AG08395 (cell line): Measurements from ENCODE around the gene TRMT44.

Source experiments
- DNase-seq: peaks from one replicate; pipeline ENCODE4 v3.0.0; 2012; ENCODE audit warnings: mixed read lengths, low spot score

Gene TRMT44

GRCh38 chr4:8434251-8435073 lies 6.1 kb upstream of the TRMT44 start:
- DNase-seq, result no peak

GRCh38 chr4:8435656-8436121 lies 4.9 kb upstream of the TRMT44 start:
- no peak for DNase-seq

GRCh38 chr4:8437281-8437680 lies 3.3 kb upstream of the TRMT44 start:
- no peak for DNase-seq

- DNase-seq, result no peak
Measured at GRCh38 chr4:8438743-8439142, 1.8 kb upstream of the TRMT44 start.

- no peak for DNase-seq
Measured at GRCh38 chr4:8439168-8439567, 1.4 kb upstream of the TRMT44 start.

GRCh38 chr4:8439914-8440491 lies 574 bp upstream of the TRMT44 start:
- no peak for DNase-seq

- DNase-seq, result no peak
Measured at GRCh38 chr4:8441499-8442091, 1.0 kb downstream of the TRMT44 start.

- DNase-seq, result no peak
Measured at GRCh38 chr4:8442596-8443358, 2.2 kb downstream of the TRMT44 start.

- no peak for DNase-seq
Measured at GRCh38 chr4:8443801-8444200, 3.2 kb downstream of the TRMT44 start.

GRCh38 chr4:8446122-8446521 lies 5.5 kb downstream of the TRMT44 start:
- no peak for DNase-seq

- no peak for DNase-seq
Measured at GRCh38 chr4:8451440-8452182, 11.0 kb downstream of the TRMT44 start.

- no peak for DNase-seq
Measured at GRCh38 chr4:8453957-8454356, 13.4 kb downstream of the TRMT44 start.

- no peak for DNase-seq
Measured at GRCh38 chr4:8457646-8458252, 17.2 kb downstream of the TRMT44 start.

- DNase-seq, result no peak
Measured at GRCh38 chr4:8459867-8460445, 19.4 kb downstream of the TRMT44 start.

GRCh38 chr4:8461086-8461485 lies 20.5 kb downstream of the TRMT44 start:
- DNase-seq, result no peak

GRCh38 chr4:8461616-8462015 lies 21.0 kb downstream of the TRMT44 start:
- no peak for DNase-seq

GRCh38 chr4:8463811-8464210 lies 23.2 kb downstream of the TRMT44 start:
- no peak for DNase-seq

GRCh38 chr4:8464381-8464780 lies 23.8 kb downstream of the TRMT44 start:
- no peak for DNase-seq

GRCh38 chr4:8465615-8466611 lies 25.3 kb downstream of the TRMT44 start:
- DNase-seq, result no peak

- DNase-seq, result no peak
Measured at GRCh38 chr4:8467016-8467415, 26.4 kb downstream of the TRMT44 start.
